ENCODE measurements around the gene CD46. TPM values are rescaled to one million over a fixed set of nuclear protein-coding genes. Genes with fewer than 3 reads are reported as not detected.

CD46 gene
- 133 and 206 TPM in 2 replicates for total RNA-seq

GRCh38 chr1:207751790-207752455 lies at the start of gene CD46:
Gene CD46 (plus strand): TSS chr1:207752054. CDS start chr1:207752213, 159 bp downstream.

Other genes starting within 250 kb of the CD46 start
- not detected in 2 replicates for gene CR1L, start 106.9 kb upstream of the CD46 start, total RNA-seq
- 0.14 and 0.28 TPM in 2 replicates for gene CD34, start 159.1 kb downstream of the CD46 start, total RNA-seq

All from smooth muscle cell of bladder (primary cell).